ENCODE results near the gene THBS3. TPM values are rescaled to one million over a fixed set of nuclear protein-coding genes. Genes with fewer than 3 reads are reported as not detected.
"Not testable (repeated sequence)": the region's sequence is repeated elsewhere in the genome, so short reads cannot be mapped to it uniquely, and the experiment has no call there.

The THBS3 gene
- total RNA-seq, 2 donors from 2014 or later, result 24.7 to 28.7 TPM

DNA sequence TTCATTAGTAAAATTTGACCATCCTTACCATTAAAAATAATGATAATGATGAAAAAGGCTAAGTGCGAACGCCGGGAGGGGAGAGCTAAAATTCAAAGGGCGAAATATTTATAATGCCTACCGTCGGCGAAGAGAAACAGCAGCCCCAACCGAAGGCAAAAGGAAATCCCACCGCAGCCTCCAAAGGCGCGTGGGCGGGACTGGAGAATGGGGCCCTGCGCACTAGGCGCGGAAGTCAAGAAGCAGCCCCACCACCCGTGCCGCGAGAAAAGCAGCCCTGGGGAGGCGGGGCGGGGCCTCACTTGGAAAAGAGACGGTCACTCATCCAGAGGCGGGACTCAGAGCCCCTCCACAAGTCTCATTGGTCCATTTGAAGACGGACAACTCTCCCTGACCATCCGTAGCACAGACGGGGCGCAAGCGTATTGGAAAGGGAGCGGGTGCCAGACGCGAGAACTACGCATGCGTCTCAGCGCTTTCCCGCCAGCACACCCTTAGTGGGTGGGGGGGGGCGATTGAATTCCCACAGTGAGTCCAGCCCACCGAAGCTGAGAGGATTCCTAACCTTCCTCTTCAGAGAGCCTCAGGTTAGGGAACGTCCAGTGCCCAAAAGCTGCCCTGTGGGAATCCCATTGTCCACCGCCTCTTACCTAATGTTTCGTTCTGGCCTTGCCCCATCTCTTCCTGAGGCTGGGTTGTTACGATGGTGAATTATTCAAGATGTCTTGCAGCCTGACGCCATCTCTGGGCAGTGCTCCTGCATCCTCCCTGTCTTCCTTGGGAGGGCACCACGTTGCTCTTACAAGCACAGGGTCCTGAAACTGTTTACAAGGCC lies 19.8 kb upstream of the THBS3 start:
- H3K36me3 Mint-ChIP-seq (ENCODE audit: insufficient read depth in 2 of 2), result no peaks in the 10 kb centered on the region
- peaks cover 39% of the 10 kb centered on the region for H3K4me1 Mint-ChIP-seq (ENCODE audit: low read depth)
- DNase-seq, result peak; percentile 98 to 99
- peak; percentile 94 to 96 for ATAC-seq (replicated peaks in 1 of 2)
- no peaks in the 10 kb centered on the region for H3K27me3 Mint-ChIP-seq (ENCODE audit: low read depth)
- peak overlapping the region; percentile 76 for H3K27ac Mint-ChIP-seq
- H3K4me3 Mint-ChIP-seq, result peak overlapping the region; percentile 81 to 95
- H3K9me3 Mint-ChIP-seq, result peaks cover 0 to 2% of the 10 kb centered on the region in 2 donors

DNA sequence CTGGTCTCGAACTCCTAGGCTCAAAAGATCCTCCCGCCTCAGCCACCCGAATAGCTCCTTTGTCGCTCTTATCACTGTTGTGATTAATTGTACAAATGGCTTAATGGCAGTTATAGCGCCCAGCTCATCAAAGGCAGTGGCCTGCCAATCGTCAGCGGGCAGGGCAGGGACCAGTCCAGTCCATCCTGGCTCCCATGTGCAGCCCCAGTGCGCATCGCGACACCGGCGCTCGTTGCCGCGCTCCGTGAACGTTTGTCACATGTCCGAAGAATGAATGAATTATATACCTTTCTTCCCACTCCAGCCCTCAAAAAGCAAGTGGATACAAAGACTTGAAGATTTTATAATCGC lies 19.2 kb upstream of the THBS3 start:
- Mint-ChIP-seq H3K36me3 (ENCODE audit: insufficient read depth in 2 of 2) (no peaks in the 10 kb centered on the region), H3K27ac (peak overlapping the region; percentile 76), H3K9me3 (peaks cover 0 to 2% of the 10 kb centered on the region in 2 donors), H3K27me3 (ENCODE audit: low read depth) (no peaks in the 10 kb centered on the region), H3K4me3 (peak overlapping the region; percentile 81 to 95), H3K4me1 (ENCODE audit: low read depth) (peaks cover 39% of the 10 kb centered on the region)
- ATAC-seq (replicated peaks in 1 of 2), result peak; percentile 54 to 58
- DNase-seq, result peak; percentile 50 to 54

DNA sequence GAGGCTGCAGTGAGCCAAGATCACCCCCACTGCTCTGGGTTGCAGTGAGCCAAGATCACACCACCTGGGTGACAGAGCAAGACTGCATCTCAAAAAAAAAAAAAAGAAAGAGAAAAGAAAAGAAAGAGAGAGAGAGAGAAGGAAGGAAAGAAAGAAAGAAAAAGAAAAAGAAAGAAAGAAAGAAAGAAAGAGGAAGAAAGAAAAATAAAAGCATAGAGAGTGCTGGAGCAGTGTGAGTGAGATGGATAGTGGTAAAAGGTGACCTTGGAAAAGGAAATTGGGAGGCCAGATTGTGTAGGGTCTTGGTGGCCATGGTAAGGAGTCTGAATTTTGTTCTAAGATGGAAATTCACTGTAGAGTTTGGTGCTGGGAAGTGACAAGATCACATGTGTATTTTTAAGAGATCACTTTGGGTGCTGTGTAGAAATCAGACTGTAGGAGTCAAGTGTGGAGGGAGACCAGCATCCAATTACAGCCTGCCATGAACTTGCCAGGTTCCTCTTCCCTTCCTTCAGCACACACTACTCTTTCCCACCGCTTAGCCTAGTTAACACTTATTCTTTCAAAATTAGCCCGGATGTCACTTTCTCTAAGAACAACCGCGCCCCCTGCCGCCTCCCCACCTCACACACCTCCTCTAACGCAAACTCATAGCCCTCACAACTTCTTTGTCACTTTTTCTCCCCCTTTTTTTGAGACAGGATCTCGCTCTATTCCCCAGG lies 18.7 kb upstream of the THBS3 start:
- Mint-ChIP-seq H3K4me1 (ENCODE audit: low read depth) (peaks cover 39% of the 10 kb centered on the region), H3K27me3 (ENCODE audit: low read depth) (no peaks in the 10 kb centered on the region), H3K9me3 (peaks cover 0 to 2% of the 10 kb centered on the region in 2 donors), H3K4me3 (peak overlapping the region; percentile 81 to 95), H3K36me3 (ENCODE audit: insufficient read depth in 2 of 2) (no peaks in the 10 kb centered on the region), H3K27ac (peak overlapping the region; percentile 76)
- DNase-seq (peak; percentile 82 to 88), ATAC-seq (replicated peaks in 1 of 2) (peak; percentile 50 to 55)

DNA sequence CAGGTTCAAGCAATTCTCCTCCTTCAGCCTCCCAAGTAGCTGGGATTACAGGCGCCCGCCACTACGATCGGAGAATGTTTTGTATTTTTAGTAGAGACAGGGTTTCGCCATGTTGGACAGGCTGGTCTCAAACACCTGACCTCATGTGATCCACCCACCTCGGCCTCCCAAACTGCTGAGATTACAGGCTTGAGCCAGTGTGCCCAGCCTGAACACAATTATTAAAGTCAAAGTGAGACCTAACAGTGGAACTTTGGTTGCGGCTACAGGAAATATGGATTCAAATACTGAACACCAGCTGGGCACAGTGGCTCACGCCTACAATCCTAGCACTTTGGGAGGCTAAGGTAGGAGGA lies 17.7 kb upstream of the THBS3 start:
- H3K4me3 Mint-ChIP-seq, result peak overlapping the region; percentile 81 to 95
- not testable (repeated sequence) for H3K9me3 Mint-ChIP-seq; ATAC-seq (replicated peaks in 1 of 2); DNase-seq; H3K27me3 Mint-ChIP-seq (ENCODE audit: low read depth); H3K36me3 Mint-ChIP-seq (ENCODE audit: insufficient read depth in 2 of 2)
- H3K4me1 Mint-ChIP-seq (ENCODE audit: low read depth), result peaks cover 38% of the 10 kb centered on the region
- peak overlapping the region; percentile 76 for H3K27ac Mint-ChIP-seq

DNA sequence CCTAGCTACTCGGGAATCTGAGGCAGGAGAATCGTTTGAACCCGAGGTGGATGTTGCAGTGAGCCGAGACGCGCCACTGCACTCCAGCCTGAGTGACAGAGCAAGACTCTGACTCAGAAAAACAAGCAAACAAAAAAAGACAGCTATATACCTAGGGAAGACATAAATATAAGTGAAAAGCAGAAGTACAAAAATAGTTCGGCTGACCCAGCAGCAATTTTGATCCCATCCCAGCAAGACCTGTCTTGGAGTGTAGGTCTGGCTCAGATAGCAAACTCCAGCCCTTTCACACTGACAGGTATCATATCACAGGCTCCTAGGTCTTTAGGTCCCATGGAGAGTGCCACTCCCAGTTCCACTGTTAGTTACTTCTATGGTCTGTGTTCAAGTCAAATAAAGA lies 15.3 kb upstream of the THBS3 start:
- Mint-ChIP-seq H3K27ac (no peak overlapping the region), H3K27me3 (ENCODE audit: low read depth) (no peaks in the 10 kb centered on the region), H3K4me3 (no peak overlapping the region), H3K9me3 (no peaks in the 10 kb centered on the region), H3K36me3 (ENCODE audit: insufficient read depth in 2 of 2) (no peaks in the 10 kb centered on the region), H3K4me1 (ENCODE audit: low read depth) (peaks cover 47% of the 10 kb centered on the region)
- DNase-seq (no peak), ATAC-seq (replicated peaks in 1 of 2) (no peak)

DNA sequence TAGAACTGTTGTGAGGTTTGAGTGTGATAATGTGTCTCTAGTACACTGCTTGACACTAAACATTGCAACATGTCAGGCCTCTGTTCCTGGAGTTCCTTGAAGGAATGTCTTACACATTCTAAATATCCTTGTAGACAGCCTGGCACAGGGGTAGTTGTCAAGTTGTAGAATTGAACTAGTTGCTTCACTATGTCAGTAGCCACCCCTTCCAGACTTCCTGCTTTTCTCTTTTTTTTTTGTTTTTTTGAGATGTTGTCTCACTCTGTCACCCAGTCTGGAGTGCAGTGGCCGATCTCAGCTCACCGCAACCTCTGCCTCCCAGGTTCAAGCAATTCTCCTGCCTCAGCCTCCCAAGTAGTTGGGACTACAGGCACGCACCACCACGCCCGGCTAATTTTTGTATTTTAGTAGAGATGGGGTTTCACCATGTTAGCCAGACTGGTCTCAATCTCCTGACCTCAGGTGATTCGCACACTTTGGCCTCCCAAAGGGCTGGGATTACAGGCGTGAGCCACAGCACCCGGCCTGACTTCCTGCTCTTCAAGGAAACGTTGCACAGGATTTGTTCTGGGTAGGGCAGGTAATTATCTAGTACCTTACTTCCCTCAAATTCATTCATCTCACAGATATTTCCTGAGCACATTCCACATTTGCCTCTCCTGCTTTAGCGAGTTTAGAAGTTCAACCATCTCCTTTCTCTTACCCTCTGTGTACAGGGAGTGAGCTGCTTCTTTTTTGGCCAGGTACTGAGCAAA lies 12.7 kb upstream of the THBS3 start:
- not testable (repeated sequence) for ATAC-seq (replicated peaks in 1 of 2); H3K36me3 Mint-ChIP-seq (ENCODE audit: insufficient read depth in 2 of 2); H3K9me3 Mint-ChIP-seq; H3K27ac Mint-ChIP-seq; H3K4me3 Mint-ChIP-seq; H3K27me3 Mint-ChIP-seq (ENCODE audit: low read depth); DNase-seq
- peaks cover 26% of the 10 kb centered on the region for H3K4me1 Mint-ChIP-seq (ENCODE audit: low read depth)

DNA sequence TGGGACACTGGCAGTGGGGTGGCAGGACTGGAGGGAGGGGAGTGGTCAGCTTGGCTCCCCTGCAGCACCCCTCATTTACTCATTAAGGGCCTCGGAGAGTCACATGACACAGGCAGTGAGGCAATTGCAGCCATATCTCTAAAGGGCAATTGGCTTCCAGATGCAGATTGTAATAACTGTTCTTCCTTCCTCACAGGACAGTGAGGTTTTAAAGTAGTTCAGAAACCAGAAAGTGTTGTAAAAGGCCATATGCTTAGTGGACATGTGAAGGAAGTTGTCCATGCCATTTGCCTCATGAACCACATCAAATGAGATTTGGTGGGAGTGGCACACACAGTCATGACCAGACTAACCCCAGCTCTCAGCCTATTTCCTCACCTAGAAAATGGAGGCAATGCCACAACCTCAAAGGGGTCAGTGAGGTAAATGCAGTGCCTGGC lies 11.9 kb upstream of the THBS3 start:
- Mint-ChIP-seq H3K9me3 (no peaks in the 10 kb centered on the region), H3K4me1 (ENCODE audit: low read depth) (peaks cover 25% of the 10 kb centered on the region), H3K4me3 (peak overlapping the region in 1 of 2 donors; percentile 75), H3K27me3 (ENCODE audit: low read depth) (no peaks in the 10 kb centered on the region), H3K36me3 (ENCODE audit: insufficient read depth in 2 of 2) (no peaks in the 10 kb centered on the region), H3K27ac (no peak overlapping the region)
- ATAC-seq (replicated peaks in 1 of 2) (peak; percentile 45 to 53), DNase-seq (no peak)

DNA sequence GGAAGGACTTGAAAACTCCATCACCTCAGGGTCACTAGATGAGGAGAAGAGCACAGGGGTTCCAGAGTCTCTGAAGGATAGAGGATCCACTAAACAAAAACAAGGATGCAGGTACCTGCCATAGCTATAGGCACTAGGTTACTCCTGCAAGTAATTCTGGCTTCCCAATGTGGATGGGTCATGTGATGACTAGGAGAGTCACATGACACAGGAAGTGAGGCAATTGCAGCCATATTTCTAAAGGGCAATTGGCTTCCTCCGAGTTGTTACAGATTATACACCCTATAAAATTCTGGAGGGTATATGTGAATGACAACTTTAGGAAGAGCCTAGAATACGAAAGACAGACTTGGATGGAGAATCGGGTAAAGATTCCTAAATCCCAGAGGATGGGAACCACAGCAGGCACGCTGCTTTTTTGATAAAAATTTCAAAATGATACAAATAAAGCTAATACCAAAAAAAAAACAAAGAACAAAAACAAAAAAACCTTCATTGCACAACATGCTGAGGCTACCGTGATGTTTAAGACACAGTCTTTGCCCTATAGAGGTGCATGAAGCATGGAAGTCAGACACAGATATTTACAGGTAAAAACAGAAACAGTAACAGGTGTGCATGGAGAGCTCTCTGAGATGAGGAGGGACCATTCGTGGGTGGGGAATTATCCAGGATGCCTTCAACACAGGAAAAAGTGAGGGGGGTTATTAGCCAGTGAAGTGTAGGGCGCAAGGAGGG lies 11.3 kb upstream of the THBS3 start:
- no peaks in the 10 kb centered on the region for H3K36me3 Mint-ChIP-seq (ENCODE audit: insufficient read depth in 2 of 2)
- H3K27me3 Mint-ChIP-seq (ENCODE audit: low read depth), result no peaks in the 10 kb centered on the region
- peak overlapping the region; percentile 11 to 75 for H3K4me3 Mint-ChIP-seq
- H3K9me3 Mint-ChIP-seq, result no peaks in the 10 kb centered on the region
- H3K27ac Mint-ChIP-seq, result no peak overlapping the region
- peaks cover 21% of the 10 kb centered on the region for H3K4me1 Mint-ChIP-seq (ENCODE audit: low read depth)
- DNase-seq (peak in 1 of 2 donors; percentile 24), ATAC-seq (replicated peaks in 1 of 2) (peak; percentile 31 to 49)

DNA sequence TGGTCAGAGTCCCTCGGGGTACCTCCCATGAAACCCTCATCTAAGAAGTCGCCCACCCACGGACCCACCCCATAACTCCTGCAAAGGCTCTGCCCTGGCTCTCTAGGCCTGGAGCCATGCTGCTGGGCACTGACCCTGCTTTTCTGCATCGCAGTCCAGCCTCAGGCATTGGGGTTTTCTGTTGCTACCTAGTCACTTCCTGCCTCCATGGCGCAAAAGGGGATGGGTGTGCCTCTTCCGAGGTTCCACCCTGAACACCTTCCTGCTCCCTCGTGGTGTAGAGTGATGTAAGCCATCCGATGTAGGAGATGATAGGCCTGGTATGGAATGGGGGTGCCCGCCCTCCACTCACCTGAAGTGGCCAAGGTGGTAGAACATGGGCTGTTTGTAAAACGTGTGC lies 7.0 kb upstream of the THBS3 start:
- H3K9me3 Mint-ChIP-seq; DNase-seq; H3K27ac Mint-ChIP-seq; H3K27me3 Mint-ChIP-seq (ENCODE audit: low read depth); H3K4me3 Mint-ChIP-seq; H3K36me3 Mint-ChIP-seq (ENCODE audit: insufficient read depth in 2 of 2): not testable (repeated sequence)
- peaks cover 22% of the 10 kb centered on the region for H3K4me1 Mint-ChIP-seq (ENCODE audit: low read depth)
- ATAC-seq (replicated peaks in 1 of 2), result peak in 1 of 2 donors; percentile 14

DNA sequence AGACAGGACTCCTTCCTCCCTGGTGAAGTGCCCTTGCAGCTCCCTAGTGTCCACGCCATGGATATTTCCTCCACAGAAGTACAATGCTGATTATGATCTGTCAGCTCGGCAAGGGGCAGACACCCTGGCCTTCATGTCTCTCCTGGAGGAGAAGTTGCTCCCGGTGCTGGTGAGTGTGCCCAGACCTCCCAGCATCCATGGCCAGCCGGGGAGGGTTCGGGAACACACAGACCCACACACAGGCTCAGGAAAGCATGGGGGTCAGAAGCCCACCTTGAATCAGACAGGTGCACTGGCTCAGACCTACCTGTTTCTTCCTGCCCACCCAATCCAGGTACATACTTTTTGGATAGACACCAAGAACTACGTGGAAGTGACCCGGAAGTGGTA lies 4.3 kb upstream of the THBS3 start:
- not testable (repeated sequence) for H3K9me3 Mint-ChIP-seq; H3K27ac Mint-ChIP-seq; DNase-seq; H3K4me3 Mint-ChIP-seq; H3K36me3 Mint-ChIP-seq (ENCODE audit: insufficient read depth in 2 of 2); ATAC-seq (replicated peaks in 1 of 2); H3K27me3 Mint-ChIP-seq (ENCODE audit: low read depth)
- H3K4me1 Mint-ChIP-seq (ENCODE audit: low read depth), result peaks cover 30% of the 10 kb centered on the region

DNA sequence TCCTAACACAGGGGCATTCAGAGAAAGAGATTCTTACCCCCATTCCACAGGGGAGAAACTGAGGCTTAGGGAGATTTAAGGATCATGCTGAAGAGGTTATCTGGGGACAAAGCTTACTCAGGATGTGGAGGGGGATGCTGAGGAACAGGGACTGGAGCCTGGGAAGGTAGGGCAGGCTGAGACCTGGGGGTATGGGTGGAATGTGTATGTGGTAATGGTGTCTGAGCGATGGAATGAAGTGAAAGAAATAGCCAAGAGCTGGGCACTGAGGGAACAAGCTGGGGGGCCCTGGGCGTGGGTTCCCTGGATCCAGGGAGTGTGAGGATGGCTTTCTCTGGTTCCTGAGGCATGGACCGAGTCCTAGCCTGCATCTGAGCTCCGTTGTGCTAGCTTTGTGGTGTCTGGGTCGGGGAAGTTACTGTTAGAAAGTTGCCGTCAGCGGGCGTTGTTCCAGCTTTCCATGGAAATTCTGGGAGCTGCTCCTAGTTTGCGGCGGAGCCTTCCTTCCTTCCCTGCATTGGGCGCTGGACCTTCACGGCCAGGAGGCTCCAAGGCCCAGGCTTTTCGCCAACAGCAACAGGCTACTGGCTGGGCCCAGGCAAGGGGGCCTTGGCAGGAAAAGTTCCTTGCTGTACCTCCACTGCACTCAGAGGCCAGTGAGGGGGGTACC lies 3.8 kb upstream of the THBS3 start:
- H3K27me3 Mint-ChIP-seq (ENCODE audit: low read depth); H3K36me3 Mint-ChIP-seq (ENCODE audit: insufficient read depth in 2 of 2); H3K4me3 Mint-ChIP-seq; ATAC-seq (replicated peaks in 1 of 2); H3K9me3 Mint-ChIP-seq; DNase-seq; H3K27ac Mint-ChIP-seq: not testable (repeated sequence)
- peaks cover 35% of the 10 kb centered on the region for H3K4me1 Mint-ChIP-seq (ENCODE audit: low read depth)
